Right lobe of liver (tissue), 4 donors: ENCODE results near the gene PSMC5.

ENCODE experiments used
- POLR2A ChIP-seq: fragments of 450-650 bp; IDR thresholded peaks from one replicate; pipeline ENCODE4 v1.6.1; 2017; ENCODE audit warnings: antibody characterized with exemption, mild to moderate bottlenecking
- TF ChIP-seq, protein P1 (sequence below), 4 donors: fragments of 200-600 bp in 3 of 4; fragments of 450-650 bp in 1 of 4; IDR thresholded peaks; one replicate each; pipeline versions ENCODE4 v1.5.1 to v1.8.0; 2016 to 2022; ENCODE audit warnings: antibody characterized with exemption in 4 of 4, mild to moderate bottlenecking in 2 of 4
- donor health status: DM: no; HTN: no; CAD: no.
- donor health status: DM: no; HTN: no; CAD: no.
- donor health status: DM: no; HTN: yes; CAD: no.

DNA sequence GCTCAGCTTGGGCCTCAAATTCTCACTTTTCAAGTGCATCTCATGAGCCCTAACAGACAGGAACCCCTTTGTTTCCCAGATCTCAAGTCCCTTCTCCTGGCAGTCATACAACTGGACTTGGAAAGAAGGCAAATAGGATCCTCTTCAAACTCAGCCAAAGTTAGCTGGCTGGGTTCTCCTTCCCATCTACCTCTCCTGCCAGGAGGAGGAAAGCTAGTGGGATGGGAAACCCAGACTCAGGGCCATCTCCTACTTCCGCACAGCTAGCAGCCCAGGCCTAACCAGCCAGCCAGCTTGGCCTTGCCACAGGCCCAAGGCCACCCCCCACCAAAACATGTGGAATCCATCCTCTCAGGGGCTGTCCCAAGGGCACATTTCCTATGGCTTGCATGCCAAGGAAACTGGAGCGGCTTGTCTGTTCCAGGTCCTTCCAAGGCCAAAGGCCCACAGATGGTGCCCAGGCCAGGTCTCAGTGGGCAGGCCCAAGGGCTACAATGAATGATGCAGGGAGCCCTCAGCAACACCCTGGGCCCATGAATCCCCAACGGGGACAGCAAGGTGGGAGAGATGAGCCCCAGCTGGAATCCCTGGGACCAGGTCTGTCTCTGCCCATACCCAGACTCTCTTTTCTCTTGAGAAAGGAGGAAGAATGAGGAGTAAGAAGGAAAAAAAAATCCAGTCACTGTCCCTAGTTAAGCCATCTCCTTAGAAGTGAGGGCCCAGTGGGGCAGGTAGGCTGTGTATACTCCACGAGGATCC, 13.5 kb downstream of the PSMC5 start:
- TF ChIP-seq, protein P1, sequence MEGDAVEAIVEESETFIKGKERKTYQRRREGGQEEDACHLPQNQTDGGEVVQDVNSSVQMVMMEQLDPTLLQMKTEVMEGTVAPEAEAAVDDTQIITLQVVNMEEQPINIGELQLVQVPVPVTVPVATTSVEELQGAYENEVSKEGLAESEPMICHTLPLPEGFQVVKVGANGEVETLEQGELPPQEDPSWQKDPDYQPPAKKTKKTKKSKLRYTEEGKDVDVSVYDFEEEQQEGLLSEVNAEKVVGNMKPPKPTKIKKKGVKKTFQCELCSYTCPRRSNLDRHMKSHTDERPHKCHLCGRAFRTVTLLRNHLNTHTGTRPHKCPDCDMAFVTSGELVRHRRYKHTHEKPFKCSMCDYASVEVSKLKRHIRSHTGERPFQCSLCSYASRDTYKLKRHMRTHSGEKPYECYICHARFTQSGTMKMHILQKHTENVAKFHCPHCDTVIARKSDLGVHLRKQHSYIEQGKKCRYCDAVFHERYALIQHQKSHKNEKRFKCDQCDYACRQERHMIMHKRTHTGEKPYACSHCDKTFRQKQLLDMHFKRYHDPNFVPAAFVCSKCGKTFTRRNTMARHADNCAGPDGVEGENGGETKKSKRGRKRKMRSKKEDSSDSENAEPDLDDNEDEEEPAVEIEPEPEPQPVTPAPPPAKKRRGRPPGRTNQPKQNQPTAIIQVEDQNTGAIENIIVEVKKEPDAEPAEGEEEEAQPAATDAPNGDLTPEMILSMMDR (IDR thresholded peaks at IDR 0.05), result no peak
- TF ChIP-seq POLR2A, result no peak
